SK-N-SH treated with all-trans-retinoic acid at 6 μM for 48 hours (cell line): ENCODE data around the gene USP26.

Source experiments
- ESRRG ChIP-seq: fragments of 250-450 bp; sonication (Bioruptor Pico); IDR thresholded peaks from 2 replicates; pipeline ENCODE4 v1.6.1; 2021; ENCODE audit warnings: mild to moderate bottlenecking
- PATZ1 ChIP-seq: fragments of 250-450 bp; sonication (Bioruptor Pico); IDR thresholded peaks from 2 replicates; pipeline ENCODE4 v1.8.0; 2020; ENCODE audit warnings: mild to moderate bottlenecking, moderate library complexity, borderline replicate concordance
- POU6F1 ChIP-seq: fragments of 250-450 bp; sonication (Bioruptor Pico); IDR thresholded peaks from 2 replicates; pipeline ENCODE4 v1.8.0; 2021; ENCODE audit warnings: low read depth, mild to moderate bottlenecking, moderate library complexity, borderline replicate concordance
- TCF4 ChIP-seq: fragments of 250-450 bp; sonication (Bioruptor Pico); IDR thresholded peaks from 2 replicates; pipeline ENCODE4 v1.8.0; 2021; ENCODE audit warnings: mild to moderate bottlenecking, moderate library complexity, borderline replicate concordance
- ZFP30 ChIP-seq: fragments of 450-650 bp; formaldehyde crosslinking; IDR thresholded peaks from 2 replicates; pipeline ENCODE4 v1.5.0; 2022; ENCODE audit warnings: mild to moderate bottlenecking, moderate library complexity
- ZNF8 ChIP-seq: fragments of 450-650 bp; formaldehyde crosslinking; IDR thresholded peaks from 2 replicates; pipeline ENCODE4 v1.5.0; 2020; ENCODE audit warnings: mild to moderate bottlenecking, moderate library complexity

GRCh38 chrX:133005042-133005441 lies 91.9 kb downstream of the USP26 start:
- no peak for TF ChIP-seq PATZ1 (CRISPR knock-in tag)
- no peak for TF ChIP-seq TCF4 (CRISPR knock-in tag)
- TF ChIP-seq ZFP30 (CRISPR knock-in tag), result no peak
- no peak for TF ChIP-seq ESRRG (CRISPR knock-in tag)
- no peak for TF ChIP-seq ZNF8 (CRISPR knock-in tag)
- TF ChIP-seq POU6F1 (CRISPR knock-in tag), result no peak
